NCI-H526 (cell line): ENCODE data around the gene PCED1A.

Experiments used
- DNase-seq, 2 experiments: peaks; one replicate each; lab custom pipeline; 2025; lab: John Stamatoyannopoulos, UW

Gene PCED1A

GRCh38 chr20:2840138-2840966 is at the start of gene PCED1A, which contains the start of gene VPS16:
Gene PCED1A (minus strand): TSS chr20:2840655. CDS start chr20:2839912, 743 bp downstream.
Gene VPS16 (plus strand): TSS chr20:2840745. CDS start chr20:2840775, 30 bp downstream.
- peak; percentile 74 to 92 for DNase-seq

DNA sequence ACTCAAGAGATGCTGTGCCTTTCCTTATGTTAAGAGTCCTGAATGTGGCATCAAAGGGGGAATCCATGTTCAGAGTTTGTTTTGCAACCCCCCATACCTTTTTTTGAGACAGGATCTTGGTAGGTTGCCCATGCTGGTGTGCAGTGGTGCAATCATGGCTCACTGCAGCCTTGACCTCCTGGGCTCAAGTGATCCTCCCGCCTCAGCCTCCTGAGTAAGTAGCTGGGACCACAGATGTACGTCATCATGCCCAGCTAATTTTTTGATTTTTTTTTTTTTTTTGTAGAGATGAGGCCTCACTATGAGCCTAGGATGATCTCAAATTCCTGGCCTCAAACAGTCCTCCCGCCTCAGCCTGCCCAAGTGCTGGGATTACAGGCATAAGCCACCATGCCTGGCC is 49.3 kb upstream of the PCED1A start:
- no peak for DNase-seq

GRCh38 chr20:2889209-2889608 is 48.8 kb upstream of the PCED1A start:
- no peak for DNase-seq

DNA sequence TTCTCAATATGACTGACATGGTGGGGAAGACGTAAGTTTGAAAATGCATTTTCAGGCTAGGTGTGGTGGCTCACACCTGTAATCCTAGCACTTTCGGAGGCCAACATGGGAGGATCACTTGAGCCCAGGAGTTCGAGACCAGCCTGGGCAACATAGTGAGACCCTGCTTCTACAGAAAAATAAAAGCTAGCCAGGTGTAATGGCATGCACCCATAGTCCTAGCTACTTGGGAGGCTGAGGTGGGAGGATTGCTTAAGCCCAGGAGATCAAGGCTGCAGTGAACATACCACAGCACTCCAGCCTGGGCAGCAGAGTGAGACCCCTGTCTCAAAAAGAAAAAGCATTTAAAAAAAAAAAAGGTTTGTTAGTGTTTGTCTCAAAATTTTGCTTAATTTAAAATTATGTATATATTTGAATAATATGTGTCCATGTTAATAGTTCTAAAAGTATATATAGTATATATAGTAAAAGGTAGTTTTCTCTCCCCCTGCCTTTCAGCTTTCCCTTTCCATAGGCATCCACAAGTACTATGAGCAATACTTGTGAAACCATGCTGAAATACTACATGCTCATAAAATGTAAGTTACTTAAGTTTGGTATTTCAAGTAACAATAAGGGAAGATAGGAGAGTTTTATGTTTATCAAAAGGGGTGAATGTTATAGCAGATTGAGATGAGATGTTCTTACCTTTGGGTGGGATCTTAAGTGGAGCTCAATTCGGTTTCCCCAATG is 47.9 kb upstream of the PCED1A start:
- no peak for DNase-seq

GRCh38 chr20:2887715-2888114 is 47.3 kb upstream of the PCED1A start:
- no peak for DNase-seq

DNA sequence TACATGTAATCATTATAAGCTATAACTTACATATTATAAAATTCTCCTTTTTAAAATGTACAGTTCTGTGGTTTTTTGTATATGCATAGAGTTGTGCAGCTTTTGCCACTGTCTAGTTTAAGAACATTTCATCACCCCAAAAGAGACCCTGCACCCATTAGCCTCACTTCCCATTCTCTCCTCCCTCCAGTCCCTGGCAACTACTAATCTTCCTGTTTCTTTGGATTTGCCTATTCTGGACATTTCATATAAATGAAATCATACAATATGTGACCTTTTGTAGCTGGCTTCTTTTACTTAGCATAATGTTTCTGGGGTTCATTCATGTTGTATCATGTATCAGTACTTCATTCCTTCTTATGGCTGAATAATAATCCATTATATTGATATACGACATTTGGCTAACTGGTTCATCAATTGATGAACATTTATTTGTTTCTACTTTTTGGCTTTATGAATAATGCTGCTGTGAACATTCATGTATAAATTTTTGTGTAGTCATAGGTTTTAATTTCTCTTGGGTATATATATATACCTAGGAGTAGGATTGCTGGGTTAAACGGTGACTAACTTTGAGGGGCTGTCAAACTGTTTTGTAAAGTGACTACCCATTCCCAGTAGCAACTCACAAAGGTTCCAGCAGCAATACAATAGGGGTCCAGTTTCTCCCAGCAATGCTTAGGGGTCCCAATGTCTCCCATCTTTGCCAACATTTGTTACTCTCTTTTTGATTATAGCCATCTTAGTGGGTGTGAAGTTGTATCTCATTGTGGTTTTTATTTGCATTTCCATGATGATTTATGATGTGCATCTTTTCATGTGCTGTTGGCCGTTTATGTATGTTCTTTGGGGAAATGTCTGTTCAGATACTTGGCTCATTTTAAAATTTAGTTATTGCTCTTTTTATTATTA is 43.5 kb upstream of the PCED1A start:
- DNase-seq: no peak

- DNase-seq: no peak
Measured at GRCh38 chr20:2880650-2881049, 40.2 kb upstream of the PCED1A start.

DNA sequence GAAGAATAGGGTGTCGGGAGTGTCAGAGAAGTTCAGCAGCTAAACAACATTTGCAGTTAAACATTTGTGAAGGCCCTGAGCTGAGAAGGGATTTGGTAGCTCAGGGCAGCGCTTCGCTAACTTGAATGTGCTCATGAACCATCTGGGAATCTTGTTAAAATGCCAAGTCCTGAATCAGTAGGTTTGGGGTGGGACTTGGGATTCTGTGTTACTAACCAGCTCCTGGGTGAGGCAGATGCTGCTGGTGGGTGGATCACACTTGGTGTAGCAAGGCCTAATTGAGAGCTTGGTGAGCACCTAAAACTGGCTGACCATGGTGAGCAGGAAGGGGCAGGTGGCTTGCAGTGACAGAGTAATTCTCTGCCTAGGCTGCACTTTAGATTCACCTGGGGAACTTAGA is 38.7 kb upstream of the PCED1A start:
- DNase-seq: no peak

DNA sequence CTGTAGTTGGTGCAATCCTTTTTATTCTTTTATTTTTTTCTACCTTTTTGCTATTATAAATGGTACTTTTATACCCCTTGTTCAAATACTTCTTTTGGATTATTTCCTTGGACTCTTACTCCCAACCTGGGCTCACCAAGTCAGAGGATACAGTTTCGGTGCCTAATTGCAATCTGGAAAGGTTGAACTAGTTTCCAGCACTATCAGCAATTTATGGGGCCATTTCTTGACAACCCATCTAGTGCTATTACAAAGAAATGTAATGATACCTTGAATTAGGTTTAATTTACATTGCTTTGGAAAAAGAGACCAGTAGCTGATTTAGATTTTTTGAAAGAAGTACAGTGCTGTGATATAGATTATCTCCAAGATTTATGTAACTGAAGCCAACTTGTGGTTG is 38.1 kb upstream of the PCED1A start:
- DNase-seq: no peak

DNA sequence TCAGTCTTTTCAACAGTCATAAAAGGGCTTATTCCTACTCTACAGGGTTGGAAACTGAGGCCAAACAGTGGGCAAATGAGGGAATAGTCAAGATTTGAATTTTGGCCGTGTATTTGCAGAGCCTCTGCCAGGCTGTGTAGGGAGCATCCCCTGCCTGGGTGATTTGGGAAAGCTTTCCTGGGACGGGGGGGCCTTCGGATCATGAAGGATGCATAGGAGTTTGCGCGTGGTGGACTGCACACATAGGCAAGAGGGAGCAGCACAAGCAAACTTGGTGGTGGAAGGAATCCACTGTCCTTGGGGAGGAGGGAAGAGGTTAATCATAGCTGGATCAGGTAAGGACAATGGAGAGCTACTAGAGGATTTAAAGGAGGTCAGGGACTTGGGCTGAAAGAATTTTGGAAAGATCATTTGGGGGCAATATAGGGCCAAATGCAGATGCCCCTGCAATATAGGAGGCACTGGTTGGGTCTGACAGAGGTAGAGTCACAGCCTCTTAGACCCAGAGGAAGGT is 35.3 kb upstream of the PCED1A start:
- no peak for DNase-seq

DNA sequence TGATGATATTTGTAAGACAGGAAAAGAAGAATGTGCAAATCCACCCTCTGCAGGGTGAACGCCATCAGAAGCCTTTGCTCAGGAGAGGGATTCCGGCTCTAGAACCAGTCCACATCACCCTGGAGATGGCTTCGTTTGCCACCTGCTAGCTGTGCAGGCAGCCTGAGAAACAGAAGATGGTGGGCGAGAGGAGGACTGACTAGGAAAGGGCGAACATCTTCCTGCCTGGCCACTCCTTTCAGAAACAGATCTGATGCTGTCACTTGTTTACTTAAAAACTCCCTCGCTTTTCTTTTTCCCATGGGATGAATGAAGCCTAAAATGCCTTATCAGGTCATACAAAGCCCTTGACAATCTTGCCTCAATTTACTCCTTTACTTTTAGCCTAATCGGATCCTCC is 34.0 kb upstream of the PCED1A start:
- peak in 1 of 2 experiments; percentile 53 for DNase-seq

DNA sequence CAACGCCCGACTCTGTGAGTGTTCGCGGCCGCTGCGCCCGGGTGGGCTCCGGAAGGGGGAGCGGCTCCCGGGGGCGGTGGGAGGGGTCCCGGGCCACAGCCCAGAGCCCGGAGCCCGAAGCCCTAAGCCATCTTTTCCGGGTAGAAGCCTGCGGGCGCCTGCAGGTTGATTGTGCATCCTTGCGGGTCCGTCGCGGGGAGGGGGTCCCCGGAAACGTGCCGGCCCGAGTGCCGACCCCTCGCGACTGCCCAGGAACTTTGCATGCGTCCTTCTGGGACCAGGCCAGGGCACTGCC is 33.2 kb upstream of the PCED1A start:
- peak in 1 of 2 experiments; percentile 83 for DNase-seq

DNA sequence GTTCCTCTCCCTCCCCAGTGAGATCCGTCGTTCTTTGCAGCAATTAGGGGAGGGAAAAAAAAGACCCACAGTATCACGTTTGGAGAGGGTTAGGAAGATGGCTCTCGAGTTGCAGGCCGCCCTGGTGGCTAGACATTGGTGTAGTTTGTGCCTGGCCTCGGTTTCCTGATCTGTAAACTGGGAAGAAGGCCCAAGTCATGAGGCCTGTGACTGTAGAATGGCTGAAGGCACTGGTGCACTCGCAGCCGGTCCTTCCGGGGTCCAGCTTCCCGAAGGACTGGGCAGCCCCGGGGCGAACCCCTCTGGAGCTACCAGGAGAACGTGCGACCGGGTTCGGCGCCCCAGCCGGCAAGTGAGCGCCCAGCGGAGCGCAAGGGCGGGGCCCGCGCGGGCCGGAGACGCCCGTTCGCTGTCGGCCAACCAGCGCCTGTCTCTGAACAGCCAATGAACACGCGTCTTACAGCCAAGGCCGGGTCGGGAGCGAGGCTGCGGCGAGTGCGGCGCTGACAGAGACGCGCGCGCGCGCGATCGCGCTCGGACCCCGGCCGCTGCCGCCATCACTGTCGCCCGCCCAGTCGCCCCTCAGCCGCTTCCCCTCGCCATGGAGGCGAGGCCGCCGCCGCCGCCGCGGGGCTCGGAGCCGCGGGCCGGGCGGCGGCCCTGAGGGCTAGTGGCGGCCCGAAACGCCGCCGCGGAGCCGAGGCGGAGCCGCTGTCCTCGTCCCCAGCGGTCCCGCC is 32.7 kb upstream of the PCED1A start, which contains the start of gene PTPRA:
TSS of gene PTPRA (plus strand) at position 472 of the 737 bp plus-strand sequence. CDS start 90,797 bp downstream, outside the sequence.
- DNase-seq: peak; percentile 81 to 97

DNA sequence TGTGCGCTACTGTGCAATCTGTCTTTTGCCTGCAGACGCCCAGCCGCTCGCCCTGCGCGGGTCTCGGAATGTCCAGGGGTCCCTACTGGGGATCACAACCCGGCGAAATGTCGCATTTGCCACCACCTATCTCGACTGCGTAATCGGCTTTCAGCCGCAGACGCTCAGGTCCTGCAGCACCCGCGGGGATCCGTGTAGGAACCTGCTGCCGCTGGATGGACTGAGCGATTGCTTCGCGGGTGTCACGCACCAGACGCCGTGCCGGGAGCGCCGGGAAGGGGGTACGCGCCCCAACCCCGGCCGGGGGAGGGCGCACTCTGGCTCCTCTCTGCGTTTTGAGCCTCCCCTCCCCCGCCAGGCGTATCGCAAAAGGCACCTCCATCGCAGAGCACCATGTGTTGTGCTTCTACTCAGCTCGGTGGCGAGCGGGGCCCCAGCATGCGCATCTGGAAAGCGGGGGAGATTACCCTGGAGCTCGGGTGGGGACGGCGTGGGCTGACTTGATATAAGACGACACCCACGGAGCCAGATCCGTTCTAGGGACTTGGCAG is 32.1 kb upstream of the PCED1A start:
- DNase-seq: peak; percentile 64 to 80

DNA sequence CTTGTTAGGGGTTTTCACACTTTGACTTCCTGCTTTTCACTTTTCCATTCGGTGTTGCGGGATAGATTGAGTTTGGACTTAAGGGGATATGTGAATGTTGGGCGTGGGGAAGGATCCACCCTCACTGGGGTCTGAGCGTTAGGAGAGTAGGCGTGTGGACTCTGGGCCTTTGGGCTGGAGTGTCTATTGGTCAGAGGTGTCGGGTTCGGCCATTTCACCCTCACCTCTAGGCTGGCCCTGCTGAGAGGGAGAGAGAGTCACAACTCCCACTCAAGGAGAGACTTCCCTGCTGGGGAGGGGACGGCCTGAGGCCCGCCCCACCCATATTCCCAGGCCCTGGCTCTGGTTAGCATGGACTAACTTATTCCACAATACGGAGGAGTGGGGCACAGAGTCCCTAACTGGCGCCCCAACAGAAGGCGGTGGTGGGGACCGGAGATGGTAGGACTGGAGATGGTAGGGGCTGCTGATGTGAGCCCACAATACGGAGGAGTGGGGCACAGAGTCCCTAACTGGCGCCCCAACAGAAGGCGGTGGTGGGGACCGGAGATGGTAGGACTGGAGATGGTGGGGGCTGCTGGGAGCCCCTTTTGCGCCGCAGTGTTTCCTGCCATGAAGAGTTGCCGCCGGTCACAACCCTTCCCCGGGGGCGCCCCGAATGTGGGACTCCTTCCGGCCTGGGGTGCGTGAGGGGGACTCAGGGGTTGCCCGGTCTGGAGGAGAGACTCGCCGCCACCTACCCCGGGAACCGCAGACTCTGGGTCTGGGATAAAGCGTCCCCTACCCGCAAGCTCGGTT is 31.4 kb upstream of the PCED1A start:
- DNase-seq: no peak

DNA sequence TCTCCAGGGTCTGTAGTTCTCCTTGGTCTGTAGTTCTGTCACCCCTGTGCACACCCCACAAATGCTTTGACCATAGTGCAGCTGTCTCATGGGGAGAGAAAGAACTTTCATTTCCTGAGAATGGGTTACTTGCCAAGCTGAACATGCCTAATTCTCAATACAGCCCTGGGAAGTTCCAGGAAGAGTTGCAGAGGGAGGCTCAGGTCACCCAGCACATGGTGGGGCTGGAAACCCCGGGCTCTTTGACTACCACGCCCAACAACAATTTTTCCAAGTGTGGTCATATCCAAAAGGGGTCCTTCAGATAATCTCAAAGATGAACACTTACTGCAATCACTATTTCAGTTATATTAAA is 30.6 kb upstream of the PCED1A start:
- DNase-seq: no peak

- DNase-seq: no peak
Measured at GRCh38 chr20:2869381-2869780, 28.9 kb upstream of the PCED1A start.

DNA sequence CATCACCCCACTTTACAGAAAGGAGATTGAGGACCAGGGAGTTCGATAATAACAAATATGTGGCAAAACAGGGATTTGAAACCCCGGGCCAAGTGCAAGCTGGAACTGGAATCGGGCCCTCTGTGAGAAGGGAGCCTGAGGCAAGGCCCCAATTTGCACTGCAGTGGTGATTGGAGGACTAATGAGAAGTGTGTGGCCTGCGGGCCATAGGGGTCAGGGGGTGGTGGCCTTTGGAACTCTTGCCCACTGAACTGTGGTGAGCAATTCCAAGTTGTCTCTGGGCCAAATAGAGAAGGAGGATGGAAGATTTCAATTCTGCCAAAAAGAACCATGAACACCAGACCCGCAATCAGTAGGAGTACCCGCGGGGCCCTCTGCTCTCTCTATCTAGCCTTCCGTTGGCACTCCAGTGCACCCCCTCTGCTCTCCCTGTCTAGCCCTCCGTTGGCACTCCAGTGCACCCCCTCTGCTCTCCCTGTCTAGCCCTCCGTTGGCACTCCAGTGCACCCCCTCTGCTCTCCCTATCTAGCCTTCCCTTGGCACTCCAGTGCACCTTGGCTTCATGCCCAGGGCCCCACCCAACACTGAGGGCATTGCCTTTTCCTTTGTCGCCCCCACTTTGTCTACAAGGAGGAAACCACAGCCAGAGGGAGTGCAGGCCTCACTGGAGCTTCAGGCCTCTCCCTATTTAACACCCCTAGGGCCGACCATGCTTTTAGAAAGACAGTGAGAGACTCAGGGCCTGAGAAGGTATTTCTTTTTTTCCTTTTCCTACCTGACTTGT is 26.8 kb upstream of the PCED1A start:
- no peak for DNase-seq

GRCh38 chr20:2866236-2866635 is 25.8 kb upstream of the PCED1A start:
- DNase-seq: no peak
